Choroid plexus epithelial cell (primary cell): ENCODE measurements around the gene GP1BB.

Experiments
- DNase-seq: peaks from one replicate; pipeline ENCODE4 v3.0.0-alpha.2; 2010; ENCODE audit warnings: low read depth
- H3K4me3 ChIP-seq: 2 replicates; pipeline ENCODE4 v1.5.1; 2011; ENCODE audit warnings: low read depth, mild to moderate bottlenecking, control low read depth, low read length, moderate library complexity
- TF ChIP-seq, protein P1 (sequence below): conservative IDR thresholded peaks from 2 replicates; pipeline ENCODE4 v1.5.1; 2011; ENCODE audit warnings: low read depth, mild to moderate bottlenecking, control low read depth, inconsistent platforms, low read length, moderate library complexity

The GP1BB gene

DNA sequence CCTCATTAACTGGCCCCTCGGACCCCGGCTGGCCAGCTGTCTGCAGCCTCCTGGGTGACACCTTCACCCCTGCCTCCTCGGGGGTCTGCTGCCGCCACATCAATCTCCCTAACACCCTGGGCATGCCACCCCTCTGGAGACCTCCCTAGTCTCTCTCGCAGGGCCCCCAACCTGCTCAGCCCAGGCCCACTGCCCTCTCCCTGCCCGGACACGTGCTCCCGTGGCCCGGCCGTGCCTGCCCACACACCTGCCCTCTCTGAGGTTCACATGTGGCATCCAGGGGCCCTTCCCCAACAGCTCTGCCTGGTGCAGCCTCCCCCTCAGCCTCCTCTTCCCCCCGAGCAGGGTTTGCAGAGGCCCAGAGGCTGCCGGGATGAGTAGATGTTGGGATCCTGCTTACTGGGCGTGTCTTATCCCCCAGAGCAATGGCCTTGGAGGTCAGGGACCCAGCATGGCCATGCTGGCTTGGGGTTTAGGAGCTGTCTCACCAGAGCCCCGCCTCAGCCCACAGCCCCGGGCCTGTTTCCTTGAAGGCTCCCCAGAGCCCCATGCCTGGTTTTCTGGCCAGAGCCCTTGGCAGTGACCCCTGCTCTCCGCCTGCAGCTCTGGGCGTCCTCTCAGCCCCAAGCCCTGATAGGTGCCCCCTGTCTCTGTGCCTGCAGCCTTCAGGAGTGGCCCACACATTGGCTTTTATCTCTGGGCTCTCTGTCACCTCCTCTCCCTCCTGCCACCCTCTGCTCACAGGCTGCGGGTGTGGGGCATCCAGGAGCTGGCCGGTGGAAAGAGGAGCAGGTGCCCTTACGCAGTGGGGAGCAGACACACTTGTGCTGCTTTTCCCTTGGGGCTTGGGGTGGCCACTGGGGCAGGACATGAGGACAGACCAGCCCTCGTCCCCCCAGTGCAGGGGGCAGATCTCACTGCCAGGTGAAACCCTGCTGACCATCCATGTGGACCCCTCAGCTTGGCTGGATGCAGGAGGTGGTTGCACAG lies 34.7 kb upstream of the GP1BB start:
- no peak overlapping the region for H3K4me3 ChIP-seq
- TF ChIP-seq, protein P1, sequence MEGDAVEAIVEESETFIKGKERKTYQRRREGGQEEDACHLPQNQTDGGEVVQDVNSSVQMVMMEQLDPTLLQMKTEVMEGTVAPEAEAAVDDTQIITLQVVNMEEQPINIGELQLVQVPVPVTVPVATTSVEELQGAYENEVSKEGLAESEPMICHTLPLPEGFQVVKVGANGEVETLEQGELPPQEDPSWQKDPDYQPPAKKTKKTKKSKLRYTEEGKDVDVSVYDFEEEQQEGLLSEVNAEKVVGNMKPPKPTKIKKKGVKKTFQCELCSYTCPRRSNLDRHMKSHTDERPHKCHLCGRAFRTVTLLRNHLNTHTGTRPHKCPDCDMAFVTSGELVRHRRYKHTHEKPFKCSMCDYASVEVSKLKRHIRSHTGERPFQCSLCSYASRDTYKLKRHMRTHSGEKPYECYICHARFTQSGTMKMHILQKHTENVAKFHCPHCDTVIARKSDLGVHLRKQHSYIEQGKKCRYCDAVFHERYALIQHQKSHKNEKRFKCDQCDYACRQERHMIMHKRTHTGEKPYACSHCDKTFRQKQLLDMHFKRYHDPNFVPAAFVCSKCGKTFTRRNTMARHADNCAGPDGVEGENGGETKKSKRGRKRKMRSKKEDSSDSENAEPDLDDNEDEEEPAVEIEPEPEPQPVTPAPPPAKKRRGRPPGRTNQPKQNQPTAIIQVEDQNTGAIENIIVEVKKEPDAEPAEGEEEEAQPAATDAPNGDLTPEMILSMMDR: no peak
- DNase-seq: no peak

DNA sequence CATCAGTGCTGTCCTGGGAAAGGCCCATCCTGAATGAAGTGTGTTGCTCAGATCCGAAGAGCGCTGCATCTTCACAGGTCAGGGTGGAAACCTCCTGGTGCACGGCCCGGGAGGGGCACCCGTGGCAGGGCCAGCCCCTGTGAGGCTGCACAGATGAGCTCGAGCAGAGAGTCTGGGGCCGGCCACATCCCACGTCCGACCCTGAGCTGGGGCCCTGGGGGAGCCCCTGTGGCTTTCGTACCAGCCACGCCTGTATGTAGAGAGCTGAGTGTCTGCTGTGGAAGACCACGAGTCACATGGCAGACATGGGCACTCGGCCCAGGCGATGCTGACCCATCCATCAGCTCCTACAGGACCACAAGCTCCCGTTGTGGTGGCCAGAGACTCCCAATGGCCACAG lies 33.9 kb upstream of the GP1BB start:
- TF ChIP-seq, protein P1: no peak
- no peak overlapping the region for H3K4me3 ChIP-seq
- DNase-seq: no peak

DNA sequence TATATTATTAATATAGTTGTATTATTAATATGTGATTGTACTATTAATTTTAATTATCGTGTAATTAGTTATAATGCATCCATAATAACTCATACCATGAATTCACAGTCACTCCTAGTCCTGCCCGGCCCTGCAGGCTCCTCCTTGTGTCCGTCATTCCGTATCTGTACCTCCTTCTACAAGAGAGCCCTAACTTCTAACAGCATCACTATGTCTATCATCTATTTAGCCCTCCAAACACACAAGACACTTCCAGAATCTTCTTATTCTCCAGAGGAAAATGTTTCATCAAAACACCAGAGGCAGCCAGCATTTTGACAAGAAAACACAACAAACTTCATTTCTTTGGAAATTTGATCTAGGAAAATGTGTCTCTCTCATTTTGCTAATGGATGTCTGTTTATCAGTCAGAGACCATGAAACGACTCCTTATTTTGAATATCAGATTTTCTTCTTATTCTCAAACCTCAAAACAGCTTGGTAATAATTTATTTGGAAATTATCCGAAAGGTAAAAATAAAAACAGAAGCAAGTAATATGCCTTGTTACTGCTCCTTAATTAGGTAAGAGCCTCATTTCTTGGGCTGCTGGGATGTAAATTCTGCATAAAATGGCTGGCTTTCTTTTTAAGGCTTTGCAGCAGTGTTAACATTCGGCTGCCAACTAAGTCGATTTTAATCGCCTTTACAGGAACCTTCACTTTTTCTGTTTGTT lies 32.2 kb upstream of the GP1BB start:
- H3K4me3 ChIP-seq: peak overlapping the region; percentile 43

DNA sequence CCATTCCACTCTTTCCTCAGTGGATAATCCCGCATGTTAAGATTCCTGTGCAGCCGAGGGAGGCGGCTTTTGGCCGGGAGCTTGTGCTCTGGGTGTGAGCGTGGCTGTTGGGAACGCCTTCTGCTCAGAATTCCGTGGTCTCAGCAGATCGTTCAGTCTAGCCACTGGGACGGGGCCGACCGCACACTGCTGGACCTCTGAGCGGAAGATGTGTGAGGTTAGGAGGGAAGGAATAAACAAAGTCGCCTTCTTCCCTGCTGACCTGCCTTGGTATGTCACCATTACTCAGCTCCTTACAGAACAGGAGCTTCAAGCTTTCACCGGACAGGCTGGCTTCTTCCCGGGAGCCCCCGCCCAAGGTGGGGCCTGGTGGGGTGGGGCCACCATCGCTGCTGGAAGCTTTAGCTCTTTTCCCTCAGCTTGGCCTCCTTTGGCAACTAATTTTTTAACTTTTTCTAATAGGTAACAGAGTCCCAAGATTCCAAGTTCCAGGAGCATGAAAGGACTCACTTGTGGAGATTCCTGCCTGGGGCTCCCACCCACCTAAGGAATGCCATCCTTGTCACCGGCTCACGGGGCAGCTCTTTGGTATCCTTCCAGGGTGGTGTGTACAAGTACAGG lies 31.5 kb upstream of the GP1BB start:
- TF ChIP-seq, protein P1: no peak
- peak overlapping the region; percentile 43 for H3K4me3 ChIP-seq
- DNase-seq: peak; percentile 72

More for the DNA sequence above, 32.2 kb upstream of the GP1BB start:
- DNase-seq: no peak
- TF ChIP-seq, protein P1: no peak

DNA sequence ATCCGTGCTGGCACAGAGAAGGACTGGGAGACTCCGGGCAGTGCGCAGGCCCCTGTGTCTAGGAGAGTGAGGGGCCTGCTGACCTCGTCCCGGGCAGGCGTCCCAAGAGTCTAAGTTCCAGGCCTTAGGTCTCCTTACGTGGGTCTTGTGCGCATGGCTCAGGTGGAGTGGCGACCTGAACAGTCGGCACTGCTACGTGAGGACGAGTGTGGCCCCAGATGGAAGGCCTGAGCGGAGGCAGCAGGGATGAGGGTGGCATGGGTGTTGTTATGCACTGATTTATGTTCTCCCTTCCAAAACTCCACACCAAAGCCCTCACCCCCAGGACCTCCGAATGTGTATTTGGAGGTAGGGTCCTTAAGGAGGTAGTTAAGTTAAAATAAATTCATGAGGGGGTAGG lies 29.8 kb upstream of the GP1BB start:
- TF ChIP-seq, protein P1: no peak
- H3K4me3 ChIP-seq: no peak overlapping the region
- DNase-seq: no peak

DNA sequence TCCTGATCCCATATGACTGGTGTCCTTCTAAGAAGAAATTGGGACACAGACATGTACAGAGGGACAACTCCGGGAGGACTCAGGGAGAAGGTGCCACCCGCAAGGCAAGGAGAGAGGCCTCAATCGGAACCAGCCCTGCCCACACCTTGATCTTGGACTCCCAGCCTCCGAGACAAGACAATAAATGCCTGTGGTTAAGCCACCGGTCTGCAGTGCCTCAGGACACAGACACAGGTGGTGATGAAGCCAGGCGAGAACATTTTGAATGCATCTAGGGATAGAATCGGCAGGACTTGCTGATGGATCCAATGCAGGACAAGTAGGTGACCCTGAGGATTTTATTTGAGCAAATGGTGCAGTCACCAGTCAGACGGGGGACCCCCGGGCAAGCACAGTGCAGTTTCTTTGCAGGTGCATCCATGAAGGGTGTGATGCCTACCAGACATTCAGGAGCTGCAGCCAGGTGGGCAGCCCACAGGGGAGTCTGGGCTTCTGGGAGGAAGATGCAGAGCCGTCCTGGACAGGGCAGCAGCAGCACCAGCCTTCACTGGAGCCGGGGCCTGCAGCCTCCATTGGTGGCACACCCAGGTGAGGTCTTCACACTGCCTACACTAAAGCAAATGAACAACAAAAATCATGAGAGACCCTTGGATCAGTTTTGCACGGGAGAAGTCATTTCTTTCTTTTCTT lies 29.2 kb upstream of the GP1BB start:
- TF ChIP-seq, protein P1: no peak
- DNase-seq: no peak
- H3K4me3 ChIP-seq: no peak overlapping the region
